ENCODE results near the gene ABHD10.

The ABHD10 gene

DNA sequence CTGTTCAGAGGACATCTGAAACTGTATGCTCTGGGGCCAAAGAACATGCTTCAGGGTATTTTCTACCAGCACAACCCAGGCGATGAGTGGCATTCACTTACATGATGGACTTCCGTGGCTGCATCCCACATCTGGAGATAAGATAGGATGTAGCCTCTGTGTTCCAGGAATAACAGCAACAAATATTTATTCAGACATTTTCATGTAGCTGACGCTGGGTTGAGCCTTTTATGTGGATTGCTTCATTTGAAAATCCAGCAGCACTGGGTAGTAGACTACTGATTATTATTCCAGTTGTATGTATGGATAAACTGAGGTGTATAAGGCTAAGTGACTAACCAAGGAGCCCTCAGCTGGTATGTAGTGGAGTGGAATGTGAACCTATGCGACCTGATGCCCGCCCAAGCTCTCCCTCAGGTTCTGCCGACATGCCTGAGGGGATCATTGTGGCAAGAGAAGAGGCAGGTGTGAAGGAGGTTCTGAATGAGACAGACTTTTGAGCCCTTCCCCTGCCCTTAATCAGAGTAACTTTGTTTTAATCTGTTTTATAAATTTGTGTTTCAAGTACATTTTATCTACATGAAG is 25.9 kb upstream of the ABHD10 start:
- Mint-ChIP-seq H3K4me3 (no peak overlapping the region), H3K4me1 (ENCODE audit: low read depth in 2 of 2) (no peaks in the 10 kb centered on the region), H3K27me3 (no peaks in the 10 kb centered on the region), H3K9me3 (no peaks in the 10 kb centered on the region), H3K36me3 (ENCODE audit: insufficient read depth) (no peaks in the 10 kb centered on the region), H3K27ac (no peak overlapping the region)
- ATAC-seq (replicated peaks) (no peak), DNase-seq (no peak)

DNA sequence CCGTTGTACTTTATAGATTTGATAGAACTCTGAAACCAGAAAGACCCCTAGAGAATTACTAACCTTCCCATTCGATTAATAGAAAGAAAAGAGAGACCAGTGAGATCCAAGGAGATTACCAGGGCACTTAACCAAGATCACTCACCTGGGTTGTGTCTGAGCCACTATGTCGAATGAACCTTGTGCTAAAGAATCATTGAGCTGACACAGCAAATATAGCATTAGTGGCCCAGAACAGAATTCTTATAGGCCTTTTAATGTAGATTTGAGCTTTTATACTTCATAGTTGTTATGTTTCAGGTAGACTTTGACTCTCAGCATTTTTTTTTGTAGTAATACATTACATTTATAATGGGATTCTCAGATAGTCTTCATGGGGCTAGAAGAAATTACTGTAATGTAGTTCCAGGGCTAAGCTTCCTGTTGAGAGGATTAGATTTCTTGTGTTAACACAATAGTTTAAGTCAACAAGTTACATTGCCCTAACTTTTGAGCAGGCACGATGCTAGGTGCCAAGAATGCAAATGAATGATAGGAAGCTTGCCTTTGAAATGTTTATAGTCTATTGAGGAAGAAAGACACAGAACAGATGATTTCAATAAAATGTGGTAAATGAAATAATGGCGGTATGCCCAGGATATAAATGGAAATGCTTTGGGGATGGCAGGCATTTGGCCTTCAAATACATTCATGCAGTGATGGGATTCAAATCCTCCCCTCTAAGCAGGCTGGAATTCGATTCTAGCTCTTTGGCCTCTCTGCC is 24.4 kb upstream of the ABHD10 start:
- no peak overlapping the region for H3K4me3 Mint-ChIP-seq
- H3K27me3 Mint-ChIP-seq: no peaks in the 10 kb centered on the region
- H3K4me1 Mint-ChIP-seq (ENCODE audit: low read depth in 2 of 2): no peaks in the 10 kb centered on the region
- DNase-seq (no peak), ATAC-seq (replicated peaks) (no peak)
- H3K27ac Mint-ChIP-seq: no peak overlapping the region
- no peaks in the 10 kb centered on the region for H3K9me3 Mint-ChIP-seq
- no peaks in the 10 kb centered on the region for H3K36me3 Mint-ChIP-seq (ENCODE audit: insufficient read depth)

DNA sequence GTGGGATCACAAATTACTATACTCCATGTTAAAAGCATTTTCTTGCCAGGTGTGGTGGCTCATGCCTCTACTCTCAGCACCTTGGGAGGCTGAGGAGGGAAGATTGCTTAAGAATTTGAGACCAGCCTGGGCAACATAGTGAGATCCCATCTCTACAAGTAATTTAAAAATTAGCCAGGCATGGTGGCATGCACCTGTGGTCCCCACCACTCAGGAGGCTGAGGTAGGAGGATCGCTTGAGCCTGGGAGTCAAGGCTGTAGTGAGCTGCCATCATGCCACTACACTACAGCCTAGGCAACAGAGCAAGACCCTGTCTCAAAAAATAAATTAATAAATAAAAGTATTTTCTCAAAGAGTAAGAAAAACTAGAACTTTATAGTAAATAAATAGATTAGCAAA is 22.9 kb upstream of the ABHD10 start:
- Mint-ChIP-seq H3K4me3 (no peak overlapping the region), H3K36me3 (ENCODE audit: insufficient read depth) (no peaks in the 10 kb centered on the region), H3K4me1 (ENCODE audit: low read depth in 2 of 2) (no peaks in the 10 kb centered on the region), H3K27me3 (no peaks in the 10 kb centered on the region), H3K9me3 (no peaks in the 10 kb centered on the region), H3K27ac (no peak overlapping the region)
- DNase-seq (no peak), ATAC-seq (replicated peaks) (no peak)

DNA sequence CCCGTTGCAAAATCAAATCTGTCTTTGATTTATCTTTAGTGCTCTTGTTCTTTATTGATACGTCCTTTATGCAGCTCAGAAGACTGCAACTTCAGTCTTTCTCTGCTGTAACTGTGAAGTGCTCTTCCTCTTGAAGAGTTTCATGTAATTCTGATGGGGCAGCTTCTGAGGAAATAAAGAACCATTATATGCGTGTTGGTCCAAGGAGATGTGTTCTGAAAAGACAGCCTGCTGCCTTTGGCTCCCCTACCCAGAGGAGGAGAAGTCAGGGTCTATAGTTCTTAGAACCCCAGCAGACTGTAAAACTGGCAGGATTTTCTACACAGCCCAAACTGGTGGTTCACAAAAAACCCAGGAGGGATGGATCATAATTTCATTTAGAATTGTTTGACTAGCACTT is 22.4 kb upstream of the ABHD10 start:
- DNase-seq: no peak
- H3K4me3 Mint-ChIP-seq: no peak overlapping the region
- no peaks in the 10 kb centered on the region for H3K4me1 Mint-ChIP-seq (ENCODE audit: low read depth in 2 of 2)
- no peaks in the 10 kb centered on the region for H3K27me3 Mint-ChIP-seq
- ATAC-seq (replicated peaks): no peak
- no peaks in the 10 kb centered on the region for H3K36me3 Mint-ChIP-seq (ENCODE audit: insufficient read depth)
- peak overlapping the region in 1 of 2 donors; percentile 73 for H3K27ac Mint-ChIP-seq
- H3K9me3 Mint-ChIP-seq: no peaks in the 10 kb centered on the region

GRCh38 chr3:111956995-111957734 is 21.7 kb upstream of the ABHD10 start:
- no peaks in the 10 kb centered on the region for H3K27me3 Mint-ChIP-seq
- DNase-seq (no peak), ATAC-seq (replicated peaks) (no peak)
- no peak overlapping the region for H3K27ac Mint-ChIP-seq
- H3K4me3 Mint-ChIP-seq: no peak overlapping the region
- H3K4me1 Mint-ChIP-seq (ENCODE audit: low read depth in 2 of 2): no peaks in the 10 kb centered on the region
- no peaks in the 10 kb centered on the region for H3K9me3 Mint-ChIP-seq
- H3K36me3 Mint-ChIP-seq (ENCODE audit: insufficient read depth): no peaks in the 10 kb centered on the region

- H3K4me1 Mint-ChIP-seq (ENCODE audit: low read depth in 2 of 2): no peaks in the 10 kb centered on the region
- H3K36me3 Mint-ChIP-seq (ENCODE audit: insufficient read depth): no peaks in the 10 kb centered on the region
- ATAC-seq (replicated peaks) (no peak), DNase-seq (no peak)
- no peak overlapping the region for H3K27ac Mint-ChIP-seq
- H3K9me3 Mint-ChIP-seq: no peaks in the 10 kb centered on the region
- no peaks in the 10 kb centered on the region for H3K27me3 Mint-ChIP-seq
- H3K4me3 Mint-ChIP-seq: no peak overlapping the region
These were observed 17.2 kb upstream of the ABHD10 start for GRCh38 chr3:111961461-111962164.

DNA sequence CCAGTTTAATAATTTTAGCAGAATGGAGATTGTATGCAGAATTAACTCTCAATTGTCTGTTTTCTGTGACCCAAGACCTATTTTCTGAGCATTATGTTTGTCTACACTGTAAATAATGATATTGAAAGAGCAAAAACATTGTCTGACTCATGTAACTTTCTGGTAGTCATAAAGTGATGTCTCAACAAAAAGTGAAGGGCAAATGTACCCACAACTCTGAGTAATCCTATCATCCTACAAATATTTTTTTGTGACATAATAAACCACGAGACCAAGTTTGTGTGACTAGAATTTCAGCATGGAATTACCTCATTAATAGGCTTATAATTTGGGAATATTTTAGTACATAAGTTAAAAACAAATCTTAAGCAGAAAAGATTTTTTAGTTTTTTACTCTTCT is 15.4 kb upstream of the ABHD10 start:
- no peak overlapping the region for H3K27ac Mint-ChIP-seq
- H3K4me3 Mint-ChIP-seq: no peak overlapping the region
- no peaks in the 10 kb centered on the region for H3K9me3 Mint-ChIP-seq
- DNase-seq (no peak), ATAC-seq (replicated peaks) (no peak)
- H3K36me3 Mint-ChIP-seq (ENCODE audit: insufficient read depth): no peaks in the 10 kb centered on the region
- H3K4me1 Mint-ChIP-seq (ENCODE audit: low read depth in 2 of 2): peaks cover 3 to 4% of the 10 kb centered on the region in 2 donors
- no peaks in the 10 kb centered on the region for H3K27me3 Mint-ChIP-seq

DNA sequence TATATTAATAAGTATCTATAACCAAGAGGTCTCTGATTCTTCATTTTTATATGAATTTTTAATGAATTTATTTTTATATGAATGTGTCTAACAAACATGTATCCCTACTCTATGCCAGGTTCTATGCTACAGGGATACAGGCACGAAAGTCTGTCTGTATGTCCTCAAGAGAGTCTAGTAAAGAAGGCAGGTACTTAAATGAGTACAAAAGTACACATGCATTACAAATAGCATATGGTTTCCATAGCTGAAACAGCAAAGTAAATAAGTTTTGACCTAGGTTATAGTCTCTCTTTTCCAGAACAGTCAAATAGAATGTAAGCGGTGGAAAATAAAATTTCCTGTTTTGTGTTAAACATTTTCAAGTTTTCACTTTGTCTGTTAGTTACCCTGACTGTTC is 13.3 kb upstream of the ABHD10 start:
- no peaks in the 10 kb centered on the region for H3K9me3 Mint-ChIP-seq
- ATAC-seq (replicated peaks) (no peak), DNase-seq (no peak)
- H3K36me3 Mint-ChIP-seq (ENCODE audit: insufficient read depth): no peaks in the 10 kb centered on the region
- no peak overlapping the region for H3K4me3 Mint-ChIP-seq
- H3K27me3 Mint-ChIP-seq: no peaks in the 10 kb centered on the region
- no peak overlapping the region for H3K27ac Mint-ChIP-seq
- H3K4me1 Mint-ChIP-seq (ENCODE audit: low read depth in 2 of 2): peaks cover 3 to 4% of the 10 kb centered on the region in 2 donors

GRCh38 chr3:111967068-111967467 is 11.8 kb upstream of the ABHD10 start:
- Mint-ChIP-seq H3K9me3 (no peaks in the 10 kb centered on the region), H3K36me3 (ENCODE audit: insufficient read depth) (no peaks in the 10 kb centered on the region), H3K27ac (peak overlapping the region in 1 of 2 donors; percentile 22), H3K4me3 (no peak overlapping the region), H3K4me1 (ENCODE audit: low read depth in 2 of 2) (peaks cover 3 to 4% of the 10 kb centered on the region in 2 donors), H3K27me3 (no peaks in the 10 kb centered on the region)
- no peak for DNase-seq
- ATAC-seq (replicated peaks): no peak

DNA sequence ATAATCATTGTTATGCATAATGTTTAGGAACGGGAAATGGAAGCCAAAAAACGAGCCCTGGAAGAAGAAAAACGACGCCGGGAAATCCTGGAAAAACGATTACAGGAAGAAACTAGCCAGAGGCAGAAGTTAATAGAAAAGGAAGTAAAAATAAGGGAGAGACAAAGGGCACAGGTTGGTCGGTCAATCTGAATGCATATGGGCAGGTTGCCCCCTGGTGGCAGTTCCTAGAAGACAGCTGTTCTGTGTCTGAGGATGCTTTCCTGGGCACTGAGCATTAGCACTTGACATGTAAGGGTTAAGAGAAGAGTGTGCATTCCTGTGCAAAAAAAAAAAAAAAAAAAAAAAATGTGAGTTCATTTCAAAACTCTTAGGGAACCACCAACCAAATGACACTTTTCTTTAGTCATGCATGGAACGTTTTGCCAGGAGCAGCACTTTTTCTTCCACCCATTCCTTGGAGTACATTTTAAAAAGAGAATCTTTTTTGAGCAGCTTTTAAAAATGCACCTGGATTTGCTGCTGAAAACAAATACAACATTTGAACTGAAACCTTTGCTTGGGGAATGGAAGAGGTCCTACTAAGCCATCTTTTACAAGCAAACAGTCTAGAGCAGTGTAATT is 11.1 kb upstream of the ABHD10 start:
- Mint-ChIP-seq H3K4me3 (no peak overlapping the region), H3K27me3 (no peaks in the 10 kb centered on the region), H3K36me3 (ENCODE audit: insufficient read depth) (no peaks in the 10 kb centered on the region), H3K9me3 (no peaks in the 10 kb centered on the region), H3K4me1 (ENCODE audit: low read depth in 2 of 2) (peaks cover 3 to 4% of the 10 kb centered on the region in 2 donors), H3K27ac (peak overlapping the region in 1 of 2 donors; percentile 22)
- peak; percentile 77 to 80 (median 79) for DNase-seq
- ATAC-seq (replicated peaks): peak; percentile 92

DNA sequence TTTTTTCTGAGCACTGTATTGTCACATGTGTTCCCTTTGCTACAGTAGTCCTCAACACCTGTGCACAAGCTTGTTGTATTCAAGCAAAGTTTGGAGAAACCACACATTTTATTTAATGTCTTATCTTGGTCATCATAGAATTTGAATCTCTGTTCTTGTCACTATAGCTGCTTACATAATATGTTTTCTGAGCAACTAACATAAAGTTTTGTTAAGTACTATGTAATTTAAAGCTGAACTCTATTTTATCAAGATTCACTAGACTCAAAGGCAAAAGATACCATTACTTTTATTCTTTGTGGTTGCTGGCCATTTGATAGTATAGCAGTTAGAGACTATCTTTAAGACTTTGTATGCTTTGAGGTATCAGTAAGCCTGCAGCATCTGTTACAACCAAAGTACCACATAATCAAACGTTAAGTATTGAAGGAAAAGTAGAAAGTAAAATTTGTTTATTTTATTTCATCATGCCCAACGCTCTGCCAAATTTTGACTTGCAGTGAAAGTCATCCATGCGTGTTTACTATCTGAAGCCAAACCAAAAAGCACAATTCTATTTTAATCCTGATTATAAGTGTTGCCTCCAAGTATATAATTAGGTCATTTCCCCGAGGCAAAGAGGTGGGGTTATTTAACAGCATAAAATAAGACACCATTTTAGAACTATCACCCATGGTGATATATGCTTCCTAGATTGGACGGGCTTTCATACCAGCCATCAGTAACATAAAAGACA is 10.3 kb upstream of the ABHD10 start:
- ATAC-seq (replicated peaks): no peak
- Mint-ChIP-seq H3K36me3 (ENCODE audit: insufficient read depth) (no peaks in the 10 kb centered on the region), H3K27ac (no peak overlapping the region), H3K4me1 (ENCODE audit: low read depth in 2 of 2) (peaks cover 3 to 4% of the 10 kb centered on the region in 2 donors), H3K27me3 (no peaks in the 10 kb centered on the region), H3K4me3 (no peak overlapping the region), H3K9me3 (no peaks in the 10 kb centered on the region)
- no peak for DNase-seq

- no peaks in the 10 kb centered on the region for H3K36me3 Mint-ChIP-seq (ENCODE audit: insufficient read depth)
- H3K4me3 Mint-ChIP-seq: no peak overlapping the region
- no peaks in the 10 kb centered on the region for H3K27me3 Mint-ChIP-seq
- ATAC-seq (replicated peaks) (no peak), DNase-seq (no peak)
- H3K9me3 Mint-ChIP-seq: no peaks in the 10 kb centered on the region
- peaks cover 3 to 4% of the 10 kb centered on the region in 2 donors for H3K4me1 Mint-ChIP-seq (ENCODE audit: low read depth in 2 of 2)
- H3K27ac Mint-ChIP-seq: no peak overlapping the region
These were observed 8.4 kb upstream of the ABHD10 start for GRCh38 chr3:111970376-111970775.
